HepG2 (cell line): Measurements from ENCODE around the gene ATP6V0E2. TPM values are rescaled to one million over a fixed set of nuclear protein-coding genes. Genes with fewer than 3 reads are reported as not detected.

Experiments
- ARID3A ChIP-seq: IDR thresholded peaks from 2 replicates; pipeline ENCODE4 v1.6.1; 2012; ENCODE audit warnings: low read depth, low read length, improper control_type of control experiment
- ASH2L ChIP-seq: fragments of 300-600, 200-600 bp; sonication (generic); IDR thresholded peaks from 2 replicates; pipeline ENCODE4 v1.7.0; 2017; ENCODE audit warnings: low read depth, mild to moderate bottlenecking, moderate library complexity, mixed read lengths, low read length; ENCODE audit not compliant: insufficient read length
- BCL6 ChIP-seq: IDR thresholded peaks from 2 replicates; pipeline ENCODE4 v1.6.1; 2016; ENCODE audit warnings: missing genetic modification reagents, missing compliant biosample characterization
- CBX1 ChIP-seq: IDR thresholded peaks from one replicate; pipeline ENCODE4 v1.6.1; 2016; ENCODE audit warnings: antibody characterized with exemption, low read depth
- HNRNPLL ChIP-seq: fragments of 200-400 bp; formaldehyde crosslinking; IDR thresholded peaks from 2 replicates; pipeline ENCODE4 v1.6.1; 2017; ENCODE audit warnings: mild to moderate bottlenecking, low read depth, low read length; ENCODE audit not compliant: poor library complexity, severe bottlenecking
- KDM4B ChIP-seq: sonication (generic); formaldehyde crosslinking; IDR thresholded peaks from 2 replicates; pipeline ENCODE4 v1.4.0; 2020; ENCODE audit warnings: missing genetic modification reagents
- MED8 ChIP-seq: sonication (generic); formaldehyde crosslinking; IDR thresholded peaks from 2 replicates; pipeline ENCODE4 v1.8.1; 2023; ENCODE audit warnings: mild to moderate bottlenecking, missing genetic modification reagents; ENCODE audit not compliant: insufficient replicate concordance
- RFX5 ChIP-seq: IDR thresholded peaks from 2 replicates; pipeline ENCODE4 v1.6.1; 2011; ENCODE audit warnings: low read depth, low read length, improper control_type of control experiment
- SRSF1 ChIP-seq: fragments of 200-400 bp; formaldehyde crosslinking; optimal IDR thresholded peaks from 2 replicates; pipeline ENCODE3; 2017; ENCODE audit warnings: mild to moderate bottlenecking, low read depth, low read length, moderate library complexity
- SRSF9 ChIP-seq: fragments of 200-400 bp; formaldehyde crosslinking; IDR thresholded peaks from 2 replicates; pipeline ENCODE4 v1.6.1; 2018; ENCODE audit warnings: borderline replicate concordance, mild to moderate bottlenecking, low read depth, low read length; ENCODE audit not compliant: insufficient read depth, poor library complexity, severe bottlenecking
- ZNF263 ChIP-seq: sonication (generic); formaldehyde crosslinking; IDR thresholded peaks from 2 replicates; pipeline ENCODE4 v1.4.0; 2020; ENCODE audit warnings: missing genetic modification reagents
- ZNF609 ChIP-seq: sonication (generic); formaldehyde crosslinking; IDR thresholded peaks from 2 replicates; pipeline ENCODE4 v1.4.0; 2020; ENCODE audit warnings: mild to moderate bottlenecking, missing genetic modification reagents, borderline replicate concordance
- polyA plus RNA-seq, 8 experiments: library from polyadenylated mRNA; depleted of rRNA in 3 of 8; stranded (reverse) in 7 of 8; unstranded in 1 of 8; fragments of >200 nt; fragmentation: Illumina TruSeq in 4 of 8; extraction: Trizol in 4 of 8; gene quantifications; 2 replicates each; pipeline versions ENCODE4 v1.2.1 to v1.2.3, GENCODE V29; 2011 to 2016; ENCODE audit warnings: low read depth in 4 of 8, missing spikeins in 1 of 8, mixed read lengths in 1 of 8; ENCODE audit not compliant: insufficient read depth in 1 of 8
- total RNA-seq, 5 experiments: library from RNA; depleted of rRNA; stranded (reverse); fragments of >200 nt; fragmentation: Illumina TruSeq; extraction: Trizol; gene quantifications; 2 replicates each; pipeline ENCODE4 v1.2.3, GENCODE V29; 2016; ENCODE audit warnings: low read depth in 1 of 5
- TF ChIP-seq, protein P1 (sequence below): sonication (generic); formaldehyde crosslinking; IDR thresholded peaks from 2 replicates; pipeline ENCODE4 v1.5.0; 2020; ENCODE audit warnings: mild to moderate bottlenecking, missing genetic modification reagents
- TF ChIP-seq, protein P2 (sequence below): sonication (generic); formaldehyde crosslinking; IDR thresholded peaks from 2 replicates; pipeline ENCODE4 v1.4.0; 2020; ENCODE audit warnings: missing genetic modification reagents

The ATP6V0E2 gene
- total and polyA plus RNA-seq, 2 of the 13 experiments (the other 11 are each of a cell fraction or from before 2014, with no cell fraction given), result 36.8 to 203 TPM

- TF ChIP-seq HNRNPLL (peak; percentile 86), RFX5 (peak; percentile 66; the same call in 1 of the 2 replicates), BCL6 (CRISPR knock-in tag) (peak; percentile 42; the same call in 1 of the 2 replicates), SRSF9 (no peak), MED8 (CRISPR knock-in tag) (no peak), ARID3A (no peak), ASH2L (peak; percentile 80), SRSF1 (no peak), CBX1 (peak; percentile 72), ZNF609 (peak; percentile 40; the same call in 1 of the 2 replicates), ZNF263 (CRISPR knock-in tag) (no peak), KDM4B (CRISPR knock-in tag) (no peak)
- TF ChIP-seq, protein P1, sequence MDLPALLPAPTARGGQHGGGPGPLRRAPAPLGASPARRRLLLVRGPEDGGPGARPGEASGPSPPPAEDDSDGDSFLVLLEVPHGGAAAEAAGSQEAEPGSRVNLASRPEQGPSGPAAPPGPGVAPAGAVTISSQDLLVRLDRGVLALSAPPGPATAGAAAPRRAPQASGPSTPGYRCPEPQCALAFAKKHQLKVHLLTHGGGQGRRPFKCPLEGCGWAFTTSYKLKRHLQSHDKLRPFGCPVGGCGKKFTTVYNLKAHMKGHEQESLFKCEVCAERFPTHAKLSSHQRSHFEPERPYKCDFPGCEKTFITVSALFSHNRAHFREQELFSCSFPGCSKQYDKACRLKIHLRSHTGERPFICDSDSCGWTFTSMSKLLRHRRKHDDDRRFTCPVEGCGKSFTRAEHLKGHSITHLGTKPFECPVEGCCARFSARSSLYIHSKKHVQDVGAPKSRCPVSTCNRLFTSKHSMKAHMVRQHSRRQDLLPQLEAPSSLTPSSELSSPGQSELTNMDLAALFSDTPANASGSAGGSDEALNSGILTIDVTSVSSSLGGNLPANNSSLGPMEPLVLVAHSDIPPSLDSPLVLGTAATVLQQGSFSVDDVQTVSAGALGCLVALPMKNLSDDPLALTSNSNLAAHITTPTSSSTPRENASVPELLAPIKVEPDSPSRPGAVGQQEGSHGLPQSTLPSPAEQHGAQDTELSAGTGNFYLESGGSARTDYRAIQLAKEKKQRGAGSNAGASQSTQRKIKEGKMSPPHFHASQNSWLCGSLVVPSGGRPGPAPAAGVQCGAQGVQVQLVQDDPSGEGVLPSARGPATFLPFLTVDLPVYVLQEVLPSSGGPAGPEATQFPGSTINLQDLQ (CRISPR knock-in tag), result peak; percentile 53; the same call in 1 of the 2 replicates
- TF ChIP-seq, protein P2, sequence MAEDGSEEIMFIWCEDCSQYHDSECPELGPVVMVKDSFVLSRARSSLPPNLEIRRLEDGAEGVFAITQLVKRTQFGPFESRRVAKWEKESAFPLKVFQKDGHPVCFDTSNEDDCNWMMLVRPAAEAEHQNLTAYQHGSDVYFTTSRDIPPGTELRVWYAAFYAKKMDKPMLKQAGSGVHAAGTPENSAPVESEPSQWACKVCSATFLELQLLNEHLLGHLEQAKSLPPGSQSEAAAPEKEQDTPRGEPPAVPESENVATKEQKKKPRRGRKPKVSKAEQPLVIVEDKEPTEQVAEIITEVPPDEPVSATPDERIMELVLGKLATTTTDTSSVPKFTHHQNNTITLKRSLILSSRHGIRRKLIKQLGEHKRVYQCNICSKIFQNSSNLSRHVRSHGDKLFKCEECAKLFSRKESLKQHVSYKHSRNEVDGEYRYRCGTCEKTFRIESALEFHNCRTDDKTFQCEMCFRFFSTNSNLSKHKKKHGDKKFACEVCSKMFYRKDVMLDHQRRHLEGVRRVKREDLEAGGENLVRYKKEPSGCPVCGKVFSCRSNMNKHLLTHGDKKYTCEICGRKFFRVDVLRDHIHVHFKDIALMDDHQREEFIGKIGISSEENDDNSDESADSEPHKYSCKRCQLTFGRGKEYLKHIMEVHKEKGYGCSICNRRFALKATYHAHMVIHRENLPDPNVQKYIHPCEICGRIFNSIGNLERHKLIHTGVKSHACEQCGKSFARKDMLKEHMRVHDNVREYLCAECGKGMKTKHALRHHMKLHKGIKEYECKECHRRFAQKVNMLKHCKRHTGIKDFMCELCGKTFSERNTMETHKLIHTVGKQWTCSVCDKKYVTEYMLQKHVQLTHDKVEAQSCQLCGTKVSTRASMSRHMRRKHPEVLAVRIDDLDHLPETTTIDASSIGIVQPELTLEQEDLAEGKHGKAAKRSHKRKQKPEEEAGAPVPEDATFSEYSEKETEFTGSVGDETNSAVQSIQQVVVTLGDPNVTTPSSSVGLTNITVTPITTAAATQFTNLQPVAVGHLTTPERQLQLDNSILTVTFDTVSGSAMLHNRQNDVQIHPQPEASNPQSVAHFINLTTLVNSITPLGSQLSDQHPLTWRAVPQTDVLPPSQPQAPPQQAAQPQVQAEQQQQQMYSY (CRISPR knock-in tag), result no peak
Measured at GRCh38 chr7:149838224-149838991, 35.4 kb upstream of the ATP6V0E2 start, which contains the start of gene ZNF862 (continued).
